SK-N-SH (cell line): ENCODE measurements around the gene POLA1. TPM values are rescaled to one million over a fixed set of nuclear protein-coding genes. Genes with fewer than 3 reads are reported as not detected.

Source experiments
- CTCF ChIA-PET: fragments of 300-600, 350-600 bp; formaldehyde crosslinking; extraction: SDS; loops from one replicate; lab custom pipeline; 2021; lab: Yijun Ruan, JAX
- POLR2A ChIA-PET: fragments of 350-600 bp; sonication (Branson Sonifier 250); formaldehyde crosslinking; extraction: SDS; loops from one replicate; lab custom pipeline; 2020; ENCODE audit warnings: antibody characterized with exemption, inconsistent platforms; lab: Yijun Ruan, JAX
- DNase-seq: peaks from one replicate; pipeline ENCODE4 v3.0.0; 2012
- H2AFZ ChIP-seq: fragments of 200-600 bp; sonication (generic); 2 replicates; pipeline ENCODE4 v1.8.1; 2016; ENCODE audit warnings: antibody characterized with exemption, mild to moderate bottlenecking, low read depth
- H3F3A ChIP-seq: fragments of 200-600 bp; sonication (generic); replicated peaks from 2 replicates; pipeline ENCODE3; 2016; ENCODE audit warnings: antibody characterized with exemption, mild to moderate bottlenecking; ENCODE audit not compliant: insufficient read depth
- H3K27ac ChIP-seq, 2 experiments: fragments of 200-500 bp in 1 of 2; fragments of 200-600 bp in 1 of 2; sonication (Bioruptor generic) in 1 of 2; sonication (generic), shearing (Covaris generic) in 1 of 2; 2 replicates each; pipeline versions ENCODE4 v1.5.1 to v1.6.1; 2014 to 2016; ENCODE audit warnings: low read depth in 2 of 2, inconsistent platforms in 1 of 2, low read length in 1 of 2, mild to moderate bottlenecking in 1 of 2, mixed read lengths in 1 of 2
- H3K27me3 ChIP-seq: fragments of 200-600 bp; sonication (generic), shearing (Covaris generic); 2 replicates; pipeline ENCODE4 v1.6.1; 2016; ENCODE audit warnings: mixed run types; ENCODE audit not compliant: insufficient read depth
- H3K36me3 ChIP-seq, 2 experiments: fragments of 200-500 bp in 1 of 2; fragments of 200-600 bp in 1 of 2; sonication (Bioruptor generic) in 1 of 2; sonication (generic) in 1 of 2; replicated peaks in 1 of 2; 2 replicates each; pipeline versions ENCODE3 to v1.5.1; 2014 to 2016; ENCODE audit warnings: low read length in 1 of 2, mild to moderate bottlenecking in 1 of 2; ENCODE audit not compliant: insufficient read depth in 2 of 2, control insufficient read depth in 1 of 2
- H3K4me1 ChIP-seq, 2 experiments: fragments of 200-500 bp in 1 of 2; fragments of 200-600 bp in 1 of 2; sonication (Bioruptor generic) in 1 of 2; sonication (generic), shearing (Covaris generic) in 1 of 2; 2 replicates each; pipeline versions ENCODE4 v1.5.1 to v1.6.1; 2014 to 2016; ENCODE audit warnings: low read depth in 1 of 2, low read length in 1 of 2, mixed run types in 1 of 2; ENCODE audit not compliant: insufficient read depth in 2 of 2, control insufficient read depth in 1 of 2
- H3K4me2 ChIP-seq: fragments of 200-600 bp; sonication (generic), shearing (Covaris generic); 2 replicates; pipeline ENCODE4 v1.6.1; 2017; ENCODE audit warnings: mixed run types
- H3K4me3 ChIP-seq, 2 experiments: fragments of 200-500 bp in 1 of 2; fragments of 200-600 bp in 1 of 2; sonication (Bioruptor generic) in 1 of 2; sonication (generic), shearing (Covaris generic) in 1 of 2; 2 replicates each; pipeline versions ENCODE4 v1.5.1 to v1.8.1; 2014 to 2016; ENCODE audit warnings: low read depth in 2 of 2, inconsistent platforms in 1 of 2, low read length in 1 of 2, mild to moderate bottlenecking in 1 of 2, mixed read lengths in 1 of 2, moderate library complexity in 1 of 2
- H3K79me2 ChIP-seq: fragments of 200-600 bp; sonication (generic); 2 replicates; pipeline ENCODE4 v1.8.1; 2017; ENCODE audit warnings: mild to moderate bottlenecking; ENCODE audit not compliant: insufficient read depth
- H3K9ac ChIP-seq: fragments of 200-600 bp; sonication (generic); 2 replicates; pipeline ENCODE4 v1.6.1; 2017; ENCODE audit warnings: mixed run types
- H3K9me2 ChIP-seq: fragments of 200-600 bp; sonication (generic); 2 replicates; pipeline ENCODE4 v1.6.1; 2017; ENCODE audit warnings: mixed run types
- H3K9me3 ChIP-seq: fragments of 200-600 bp; sonication (generic); 2 replicates; pipeline ENCODE4 v1.6.1; 2017; ENCODE audit warnings: mixed run types, mild to moderate bottlenecking, moderate library complexity
- H4K20me1 ChIP-seq: fragments of 200-600 bp; sonication (generic); 2 replicates; pipeline ENCODE4 v1.6.1; 2017; ENCODE audit warnings: mild to moderate bottlenecking, mixed run types; ENCODE audit not compliant: insufficient read depth
- CHD2 ChIP-seq: fragments of 150-350 bp; IDR thresholded peaks from 2 replicates; pipeline ENCODE4 v1.6.1; 2018; ENCODE audit warnings: low read length; ENCODE audit not compliant: partially characterized antibody
- ELF1 ChIP-seq: IDR thresholded peaks from 2 replicates; pipeline ENCODE4 v1.4.0; 2012
- EP300 ChIP-seq, 2 experiments: IDR thresholded peaks; 2 replicates each; pipeline versions ENCODE4 v1.4.0 to v1.6.1; 2012; ENCODE audit warnings: borderline replicate concordance in 1 of 2, low read depth in 1 of 2, low read length in 1 of 2
- EZH2phosphoT487 ChIP-seq: fragments of 200-600 bp; sonication (generic); IDR thresholded peaks from 2 replicates; pipeline ENCODE4 v1.6.1; 2017; ENCODE audit warnings: low read depth, mixed run types, mild to moderate bottlenecking, antibody characterized with exemption, moderate library complexity, borderline replicate concordance
- GABPA ChIP-seq: IDR thresholded peaks from 2 replicates; pipeline ENCODE4 v1.4.0; 2012; ENCODE audit warnings: low read depth, mild to moderate bottlenecking
- MEF2A ChIP-seq: IDR thresholded peaks from 2 replicates; pipeline ENCODE4 v1.4.0; 2012; ENCODE audit warnings: low read depth, borderline replicate concordance
- MXI1 ChIP-seq: IDR thresholded peaks from 2 replicates; pipeline ENCODE4 v1.6.1; 2012; ENCODE audit warnings: mild to moderate bottlenecking, low read depth, low read length, improper control_type of control experiment
- NFIC ChIP-seq: IDR thresholded peaks from 2 replicates; pipeline ENCODE4 v1.4.0; 2012; ENCODE audit warnings: borderline replicate concordance
- NRF1 ChIP-seq: IDR thresholded peaks from 2 replicates; pipeline ENCODE4 v1.6.1; 2012; ENCODE audit warnings: low read depth, mild to moderate bottlenecking, low read length
- RAD21 ChIP-seq: IDR thresholded peaks from 2 replicates; pipeline ENCODE4 v1.6.1; 2012; ENCODE audit warnings: mild to moderate bottlenecking, low read length
- RCOR1 ChIP-seq: fragments of 150-350 bp; IDR thresholded peaks from 2 replicates; pipeline ENCODE4 v1.6.1; 2017; ENCODE audit warnings: antibody characterized with exemption, low read length
- RXRA ChIP-seq: IDR thresholded peaks from 2 replicates; pipeline ENCODE4 v1.4.0; 2012; ENCODE audit warnings: low read depth, mild to moderate bottlenecking, borderline replicate concordance
- SIN3A ChIP-seq: IDR thresholded peaks from 2 replicates; pipeline ENCODE4 v1.6.1; 2012; ENCODE audit warnings: low read depth, mild to moderate bottlenecking, low read length, moderate library complexity, borderline replicate concordance
- TEAD4 ChIP-seq: IDR thresholded peaks from 2 replicates; pipeline ENCODE4 v1.4.0; 2012; ENCODE audit warnings: mild to moderate bottlenecking, borderline replicate concordance; ENCODE audit not compliant: insufficient read depth
- YY1 ChIP-seq: IDR thresholded peaks from 2 replicates; pipeline ENCODE4 v1.4.0; 2012; ENCODE audit warnings: low read depth, mild to moderate bottlenecking
- WGBS: methylation state at CpG from one replicate; pipeline ENCODE4 v1.1.6; 2017; ENCODE audit warnings: low lambda C conversion rate; 5-methylcytosine and 5-hydroxymethylcytosine counted together
- polyA plus RNA-seq, 3 experiments: library from polyadenylated mRNA; depleted of rRNA; stranded (reverse); fragments of >200 nt; gene quantifications; 2 replicates each; pipeline ENCODE4 v1.2.3, GENCODE V29; 2012
- TF ChIP-seq, protein P1 (sequence below): IDR thresholded peaks from 2 replicates; pipeline ENCODE4 v1.4.0; 2012; ENCODE audit warnings: low read depth, borderline replicate concordance
- TF ChIP-seq, protein P2 (sequence below): fragments of 150-350 bp; IDR thresholded peaks from 2 replicates; pipeline ENCODE4 v1.6.1; 2016; ENCODE audit warnings: mild to moderate bottlenecking, low read depth, low read length
- TF ChIP-seq, protein P3 (sequence below): fragments of 150-350 bp; IDR thresholded peaks from 2 replicates; pipeline ENCODE4 v1.6.1; 2017; ENCODE audit warnings: antibody characterized with exemption, low read length, low read depth, borderline replicate concordance
- TF ChIP-seq, protein P4 (sequence below): IDR thresholded peaks from 2 replicates; pipeline ENCODE4 v1.6.1; 2012; ENCODE audit warnings: mild to moderate bottlenecking, low read depth, low read length, moderate library complexity

POLA1 gene
- polyA plus RNA-seq, 1 of the 3 experiments (the other 2 are of a cell fraction): 2.8 TPM

DNA sequence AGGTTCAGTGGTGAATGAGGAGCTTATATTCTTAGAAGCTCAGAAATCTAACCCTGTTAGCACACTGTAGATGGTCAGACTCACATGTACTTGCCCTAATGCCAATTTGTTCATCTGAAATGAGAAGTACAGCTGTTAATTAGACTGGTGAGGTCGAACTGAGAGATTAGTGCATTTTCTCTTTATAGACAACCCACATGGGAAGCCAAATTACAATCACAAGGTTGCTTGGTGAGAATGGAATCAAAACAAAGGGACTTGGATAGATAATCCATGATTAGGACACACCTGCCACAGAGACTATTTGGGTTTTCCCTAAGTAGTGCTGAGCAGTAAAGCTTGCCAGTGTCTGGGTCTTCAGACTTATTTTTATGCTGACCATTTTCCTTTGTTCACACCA is 88.3 kb downstream of the POLA1 start (continued):
- TF ChIP-seq RAD21 (no peak), NFIC (no peak), SIN3A (no peak), ELF1 (no peak), RXRA (no peak), NRF1 (no peak)
- TF ChIP-seq, protein P1, sequence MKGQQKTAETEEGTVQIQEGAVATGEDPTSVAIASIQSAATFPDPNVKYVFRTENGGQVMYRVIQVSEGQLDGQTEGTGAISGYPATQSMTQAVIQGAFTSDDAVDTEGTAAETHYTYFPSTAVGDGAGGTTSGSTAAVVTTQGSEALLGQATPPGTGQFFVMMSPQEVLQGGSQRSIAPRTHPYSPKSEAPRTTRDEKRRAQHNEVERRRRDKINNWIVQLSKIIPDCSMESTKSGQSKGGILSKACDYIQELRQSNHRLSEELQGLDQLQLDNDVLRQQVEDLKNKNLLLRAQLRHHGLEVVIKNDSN: no peak
- TF ChIP-seq, all 33 proteins: peak for 0

DNA sequence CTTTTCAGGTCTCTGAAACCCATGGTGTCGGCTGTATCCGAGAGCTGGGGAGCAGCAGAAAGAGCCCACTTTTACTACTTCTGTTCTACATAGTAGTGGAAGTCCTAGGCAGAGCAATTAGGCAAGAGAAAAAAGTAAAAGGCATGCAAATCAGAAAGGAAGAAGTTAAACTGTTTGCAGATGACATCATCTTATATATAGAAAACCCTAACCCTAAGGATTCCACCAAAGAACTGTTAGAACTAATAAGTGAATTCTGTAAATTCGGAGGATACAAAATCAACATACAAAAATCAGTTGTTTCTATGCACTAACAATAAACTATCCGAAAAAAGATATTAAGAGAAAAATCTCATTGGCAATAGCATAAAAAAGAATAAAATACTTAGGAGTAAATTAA is 95.3 kb downstream of the POLA1 start:
- DNase-seq: no peak
- WGBS: 51% methylated on average over 4 of the region's 4 CpGs
- Histone ChIP-seq H3K9ac (no peak overlapping the region), H3K27ac (no peak overlapping the region), H3F3A (no peaks in the 10 kb centered on the region), H3K36me3 (peaks cover 0 to 7% of the 10 kb centered on the region in 2 experiments), H4K20me1 (no peaks in the 10 kb centered on the region), H3K4me2 (no peak overlapping the region), H3K9me3 (no peaks in the 10 kb centered on the region), H3K79me2 (no peaks in the 10 kb centered on the region), H3K27me3 (no peaks in the 10 kb centered on the region)
- CTCF ChIA-PET: no interaction called here
- TF ChIP-seq TEAD4 (no peak), GABPA (no peak), EP300 (IDR thresholded peaks at IDR 0.05; ENCODE audit: borderline replicate concordance in 1 of 2, low read depth in 1 of 2, low read length in 1 of 2) (no peak), RAD21 (no peak), RCOR1 (no peak)
- TF ChIP-seq, protein P2, sequence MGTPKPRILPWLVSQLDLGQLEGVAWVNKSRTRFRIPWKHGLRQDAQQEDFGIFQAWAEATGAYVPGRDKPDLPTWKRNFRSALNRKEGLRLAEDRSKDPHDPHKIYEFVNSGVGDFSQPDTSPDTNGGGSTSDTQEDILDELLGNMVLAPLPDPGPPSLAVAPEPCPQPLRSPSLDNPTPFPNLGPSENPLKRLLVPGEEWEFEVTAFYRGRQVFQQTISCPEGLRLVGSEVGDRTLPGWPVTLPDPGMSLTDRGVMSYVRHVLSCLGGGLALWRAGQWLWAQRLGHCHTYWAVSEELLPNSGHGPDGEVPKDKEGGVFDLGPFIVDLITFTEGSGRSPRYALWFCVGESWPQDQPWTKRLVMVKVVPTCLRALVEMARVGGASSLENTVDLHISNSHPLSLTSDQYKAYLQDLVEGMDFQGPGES: no peak
- TF ChIP-seq, protein P1: no peak
- TF ChIP-seq, all 33 proteins: peak for 0
- H3K9me2 ChIP-seq: peaks cover 3% of the 10 kb centered on the region; the same call in 1 of the 2 replicates
- H2AFZ ChIP-seq: no peak overlapping the region
- H3K4me1 ChIP-seq: no peaks in the 10 kb centered on the region
- no peak overlapping the region for H3K4me3 ChIP-seq
- POLR2A ChIA-PET: no interaction called here

DNA sequence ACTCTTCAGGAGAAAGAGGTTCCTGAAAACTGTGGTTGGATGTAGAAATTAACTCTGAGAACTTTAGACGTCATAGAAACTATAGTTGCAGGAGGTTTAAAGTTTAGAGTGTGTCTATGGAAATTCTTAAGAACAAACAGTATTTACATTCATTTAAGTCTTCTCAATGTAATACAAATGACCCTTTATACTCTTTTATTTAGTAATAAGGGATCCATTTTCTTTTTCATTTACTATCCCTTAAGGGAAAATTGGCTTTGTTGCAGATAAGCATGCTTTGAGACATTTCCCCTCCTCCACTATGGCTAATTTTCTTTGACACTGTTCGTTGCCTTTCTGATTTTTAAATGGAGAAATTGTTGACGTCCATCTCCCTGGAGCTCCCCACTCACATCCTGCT is 96.4 kb downstream of the POLA1 start:
- Histone ChIP-seq H3K9ac (no peak overlapping the region), H3K4me1 (no peaks in the 10 kb centered on the region), H3K36me3 (peaks cover 0 to 7% of the 10 kb centered on the region in 2 experiments), H3F3A (no peaks in the 10 kb centered on the region), H3K9me2 (peaks cover 3% of the 10 kb centered on the region; the same call in 1 of the 2 replicates), H3K27me3 (no peaks in the 10 kb centered on the region), H3K27ac (no peak overlapping the region), H3K4me3 (no peak overlapping the region), H4K20me1 (no peaks in the 10 kb centered on the region), H3K79me2 (no peaks in the 10 kb centered on the region), H2AFZ (no peak overlapping the region), H3K4me2 (no peak overlapping the region), H3K9me3 (no peaks in the 10 kb centered on the region)
- 54% methylated on average over 3 of the region's 3 CpGs for WGBS
- DNase-seq: no peak
- POLR2A ChIA-PET: no interaction called here
- CTCF ChIA-PET: no interaction called here
- TF ChIP-seq, protein P3, sequence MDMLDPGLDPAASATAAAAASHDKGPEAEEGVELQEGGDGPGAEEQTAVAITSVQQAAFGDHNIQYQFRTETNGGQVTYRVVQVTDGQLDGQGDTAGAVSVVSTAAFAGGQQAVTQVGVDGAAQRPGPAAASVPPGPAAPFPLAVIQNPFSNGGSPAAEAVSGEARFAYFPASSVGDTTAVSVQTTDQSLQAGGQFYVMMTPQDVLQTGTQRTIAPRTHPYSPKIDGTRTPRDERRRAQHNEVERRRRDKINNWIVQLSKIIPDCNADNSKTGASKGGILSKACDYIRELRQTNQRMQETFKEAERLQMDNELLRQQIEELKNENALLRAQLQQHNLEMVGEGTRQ: no peak
- TF ChIP-seq RXRA (no peak), TEAD4 (no peak), NFIC (no peak), YY1 (no peak), CHD2 (no peak), EZH2phosphoT487 (no peak), MEF2A (no peak), EP300 (IDR thresholded peaks at IDR 0.05; ENCODE audit: borderline replicate concordance in 1 of 2, low read depth in 1 of 2, low read length in 1 of 2) (no peak), MXI1 (no peak)
- TF ChIP-seq, protein P4, sequence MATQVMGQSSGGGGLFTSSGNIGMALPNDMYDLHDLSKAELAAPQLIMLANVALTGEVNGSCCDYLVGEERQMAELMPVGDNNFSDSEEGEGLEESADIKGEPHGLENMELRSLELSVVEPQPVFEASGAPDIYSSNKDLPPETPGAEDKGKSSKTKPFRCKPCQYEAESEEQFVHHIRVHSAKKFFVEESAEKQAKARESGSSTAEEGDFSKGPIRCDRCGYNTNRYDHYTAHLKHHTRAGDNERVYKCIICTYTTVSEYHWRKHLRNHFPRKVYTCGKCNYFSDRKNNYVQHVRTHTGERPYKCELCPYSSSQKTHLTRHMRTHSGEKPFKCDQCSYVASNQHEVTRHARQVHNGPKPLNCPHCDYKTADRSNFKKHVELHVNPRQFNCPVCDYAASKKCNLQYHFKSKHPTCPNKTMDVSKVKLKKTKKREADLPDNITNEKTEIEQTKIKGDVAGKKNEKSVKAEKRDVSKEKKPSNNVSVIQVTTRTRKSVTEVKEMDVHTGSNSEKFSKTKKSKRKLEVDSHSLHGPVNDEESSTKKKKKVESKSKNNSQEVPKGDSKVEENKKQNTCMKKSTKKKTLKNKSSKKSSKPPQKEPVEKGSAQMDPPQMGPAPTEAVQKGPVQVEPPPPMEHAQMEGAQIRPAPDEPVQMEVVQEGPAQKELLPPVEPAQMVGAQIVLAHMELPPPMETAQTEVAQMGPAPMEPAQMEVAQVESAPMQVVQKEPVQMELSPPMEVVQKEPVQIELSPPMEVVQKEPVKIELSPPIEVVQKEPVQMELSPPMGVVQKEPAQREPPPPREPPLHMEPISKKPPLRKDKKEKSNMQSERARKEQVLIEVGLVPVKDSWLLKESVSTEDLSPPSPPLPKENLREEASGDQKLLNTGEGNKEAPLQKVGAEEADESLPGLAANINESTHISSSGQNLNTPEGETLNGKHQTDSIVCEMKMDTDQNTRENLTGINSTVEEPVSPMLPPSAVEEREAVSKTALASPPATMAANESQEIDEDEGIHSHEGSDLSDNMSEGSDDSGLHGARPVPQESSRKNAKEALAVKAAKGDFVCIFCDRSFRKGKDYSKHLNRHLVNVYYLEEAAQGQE: no peak
